Measurements from ENCODE around the gene CYP4A22. TPM values are rescaled to one million over a fixed set of nuclear protein-coding genes. Genes with fewer than 3 reads are reported as not detected.
"Not testable (repeated sequence)": the region's sequence is repeated elsewhere in the genome, so short reads cannot be mapped to it uniquely, and the experiment has no call there.

The CYP4A22 gene
- total RNA-seq, 1 experiment from 2014 or later = not detected

GRCh38 chr1:47184090-47184821 is 47.0 kb downstream of the CYP4A22 start:
- no peak for DNase-seq (ENCODE audit: extremely low read depth, low read depth)

- no peak for DNase-seq (ENCODE audit: extremely low read depth, low read depth)
Measured at GRCh38 chr1:47184822-47185677, 47.8 kb downstream of the CYP4A22 start.

- DNase-seq (ENCODE audit: extremely low read depth, low read depth) = no peak
Measured at GRCh38 chr1:47186267-47187185, 49.3 kb downstream of the CYP4A22 start.

GRCh38 chr1:47187231-47187925 is 50.1 kb downstream of the CYP4A22 start:
- DNase-seq (ENCODE audit: extremely low read depth, low read depth) = no peak

GRCh38 chr1:47187926-47188250 is 50.6 kb downstream of the CYP4A22 start:
- no peak for DNase-seq (ENCODE audit: extremely low read depth, low read depth)

GRCh38 chr1:47188791-47189785 is 51.8 kb downstream of the CYP4A22 start:
- no peak for DNase-seq (ENCODE audit: extremely low read depth, low read depth)

GRCh38 chr1:47189844-47190508 is 52.7 kb downstream of the CYP4A22 start, which contains the start of gene PDZK1IP1:
Gene PDZK1IP1 (minus strand): TSS chr1:47190036. CDS start chr1:47189932, 104 bp downstream.
- no peak for DNase-seq (ENCODE audit: extremely low read depth, low read depth)

- no peak for DNase-seq (ENCODE audit: extremely low read depth, low read depth)
Measured at GRCh38 chr1:47190509-47190855, 53.2 kb downstream of the CYP4A22 start.

- DNase-seq (ENCODE audit: extremely low read depth, low read depth) = no peak
Measured at GRCh38 chr1:47190857-47191256, 53.6 kb downstream of the CYP4A22 start.

GRCh38 chr1:47191940-47192457 is 54.8 kb downstream of the CYP4A22 start:
- no peak for DNase-seq (ENCODE audit: extremely low read depth, low read depth)

GRCh38 chr1:47192458-47193384 is 55.5 kb downstream of the CYP4A22 start:
- DNase-seq (ENCODE audit: extremely low read depth, low read depth) = peak; percentile 47

- not testable (repeated sequence) for DNase-seq (ENCODE audit: extremely low read depth, low read depth)
Measured at GRCh38 chr1:47193496-47193895, 56.3 kb downstream of the CYP4A22 start.

GRCh38 chr1:47194311-47194710 is 57.1 kb downstream of the CYP4A22 start:
- no peak for DNase-seq (ENCODE audit: extremely low read depth, low read depth)

GRCh38 chr1:47195981-47196380 is 58.7 kb downstream of the CYP4A22 start:
- DNase-seq (ENCODE audit: extremely low read depth, low read depth) = not testable (repeated sequence)

GRCh38 chr1:47196622-47197021 is 59.4 kb downstream of the CYP4A22 start:
- DNase-seq (ENCODE audit: extremely low read depth, low read depth) = no peak

- DNase-seq (ENCODE audit: extremely low read depth, low read depth) = no peak
Measured at GRCh38 chr1:47198214-47198613, 61.0 kb downstream of the CYP4A22 start.

Measured in NCI-H460 (cell line).